ENCODE data around the gene ENO3.

- TF ChIP-seq CTCF (conservative IDR thresholded peaks at IDR 0.05; ENCODE audit: low read length): no peak
- no peak for TF ChIP-seq EZH2phosphoT487 (IDR thresholded peaks at IDR 0.05; ENCODE audit: borderline replicate concordance)
Observed at GRCh38 chr17:4946312-4946976, 4.5 kb upstream of the ENO3 start.
